ENCODE results near the gene CHCHD10. TPM values are rescaled to one million over a fixed set of nuclear protein-coding genes. Genes with fewer than 3 reads are reported as not detected.
A peak's percentile ranks its signal among the peaks of the same experiment; 100 is the strongest.

CHCHD10 gene
- total RNA-seq, 6 experiments from 2014 or later = 89.3 to 117 (median 106) TPM

- no peak for DNase-seq
- Mint-ChIP-seq H3K27me3 (ENCODE audit: insufficient read depth) (peaks cover 3% of the 10 kb centered on the region; the same call in 1 of the 2 replicates), H3K9me3 (no peaks in the 10 kb centered on the region), H3K4me3 (no peak overlapping the region), H3K4me1 (ENCODE audit: low read depth) (peaks cover 12% of the 10 kb centered on the region), H3K36me3 (ENCODE audit: low read depth) (peaks cover 25% of the 10 kb centered on the region), H3K27ac (no peak overlapping the region)
- no peak for TF ChIP-seq CTCF (IDR thresholded peaks at IDR 0.05)
Measured at GRCh38 chr22:23812378-23812777, 44.6 kb upstream of the CHCHD10 start.

GRCh38 chr22:23806837-23807236, 39.1 kb upstream of the CHCHD10 start:
- Mint-ChIP-seq H3K4me1 (ENCODE audit: low read depth) (no peaks in the 10 kb centered on the region), H3K4me3 (no peak overlapping the region), H3K27ac (no peak overlapping the region), H3K27me3 (ENCODE audit: insufficient read depth) (no peaks in the 10 kb centered on the region; the same call in none of the 2 replicates), H3K9me3 (no peaks in the 10 kb centered on the region), H3K36me3 (ENCODE audit: low read depth) (peaks cover 38% of the 10 kb centered on the region)
- no peak for DNase-seq
- TF ChIP-seq CTCF (IDR thresholded peaks at IDR 0.05) = no peak

- Mint-ChIP-seq H3K9me3 (no peaks in the 10 kb centered on the region), H3K4me3 (no peak overlapping the region), H3K27ac (no peak overlapping the region), H3K4me1 (ENCODE audit: low read depth) (no peaks in the 10 kb centered on the region), H3K36me3 (ENCODE audit: low read depth) (peaks cover 49% of the 10 kb centered on the region), H3K27me3 (ENCODE audit: insufficient read depth) (peaks cover 1% of the 10 kb centered on the region)
- no peak for DNase-seq
- TF ChIP-seq CTCF (IDR thresholded peaks at IDR 0.05) = no peak
Measured at GRCh38 chr22:23804781-23805291, 37.1 kb upstream of the CHCHD10 start.

- Mint-ChIP-seq H3K27ac (peak overlapping the region; percentile 44; the same call in 1 of the 2 replicates), H3K36me3 (ENCODE audit: low read depth) (peaks cover 49% of the 10 kb centered on the region), H3K27me3 (ENCODE audit: insufficient read depth) (peaks cover 1% of the 10 kb centered on the region), H3K9me3 (no peaks in the 10 kb centered on the region), H3K4me1 (ENCODE audit: low read depth) (no peaks in the 10 kb centered on the region), H3K4me3 (no peak overlapping the region)
- no peak for TF ChIP-seq CTCF (IDR thresholded peaks at IDR 0.05)
- DNase-seq = no peak
Measured at GRCh38 chr22:23803001-23803819, 35.4 kb upstream of the CHCHD10 start.

GRCh38 chr22:23801886-23802377, 34.2 kb upstream of the CHCHD10 start:
- no peak overlapping the region for H3K4me3 Mint-ChIP-seq
- no peaks in the 10 kb centered on the region for H3K9me3 Mint-ChIP-seq
- no peak for DNase-seq
- H3K4me1 Mint-ChIP-seq (ENCODE audit: low read depth) = no peaks in the 10 kb centered on the region
- peaks cover 42% of the 10 kb centered on the region for H3K36me3 Mint-ChIP-seq (ENCODE audit: low read depth)
- no peak overlapping the region for H3K27ac Mint-ChIP-seq
- peaks cover 1% of the 10 kb centered on the region for H3K27me3 Mint-ChIP-seq (ENCODE audit: insufficient read depth)
- TF ChIP-seq CTCF (IDR thresholded peaks at IDR 0.05) = no peak
